Adipocyte (in vitro differentiated cells): ENCODE data around the gene LIM2.
"Not testable (repeated sequence)": the region's sequence is repeated elsewhere in the genome, so short reads cannot be mapped to it uniquely, and the experiment has no call there.

Experiments
- DNase-seq: peaks from one replicate; pipeline ENCODE4 v3.0.0-alpha.2; 2015; ENCODE audit warnings: low read depth
- H3K27me3 ChIP-seq: replicated peaks from 2 replicates; pipeline ENCODE4 v1.7.0; 2013; ENCODE audit warnings: mild to moderate bottlenecking, low read length, moderate library complexity; ENCODE audit not compliant: control insufficient read depth, insufficient read depth
- H3K36me3 ChIP-seq: 2 replicates; pipeline ENCODE4 v1.7.0; 2013; ENCODE audit warnings: low read length, mild to moderate bottlenecking, moderate library complexity; ENCODE audit not compliant: control insufficient read depth, insufficient read depth, severe bottlenecking
- H3K4me1 ChIP-seq: 2 replicates; pipeline ENCODE4 v1.7.0; 2013; ENCODE audit warnings: mild to moderate bottlenecking, low read length, moderate library complexity; ENCODE audit not compliant: control insufficient read depth, insufficient read depth
- H3K4me3 ChIP-seq: 2 replicates; pipeline ENCODE4 v1.7.0; 2013; ENCODE audit warnings: mild to moderate bottlenecking, low read length, moderate library complexity
- H3K9ac ChIP-seq: 2 replicates; pipeline ENCODE4 v1.7.0; 2013; ENCODE audit warnings: mild to moderate bottlenecking, low read length, moderate library complexity
- H3K9me3 ChIP-seq: 2 replicates; pipeline ENCODE4 v1.7.0; 2013; ENCODE audit warnings: mild to moderate bottlenecking, low read length, moderate library complexity; ENCODE audit not compliant: control insufficient read depth

LIM2 gene

GRCh38 chr19:51387924-51388389, at the start of gene LIM2:
TSS of gene LIM2 (minus strand) at chr19:51387974. CDS start at chr19:51387443, 531 bp downstream.
- DNase-seq = no peak
- Histone ChIP-seq H3K9me3 (no peaks in the 10 kb centered on the region), H3K4me3 (no peak within 1 kb of the TSS), H3K36me3 (no peaks in the 10 kb centered on the region), H3K9ac (no peak within 1 kb of the TSS), H3K4me1 (no peaks in the 10 kb centered on the region), H3K27me3 (peaks cover 7% of the 10 kb centered on the region)

GRCh38 chr19:51434456-51434855, 46.7 kb upstream of the LIM2 start:
- H3K27me3 ChIP-seq = peaks cover 11% of the 10 kb centered on the region

GRCh38 chr19:51433043-51433442, 45.3 kb upstream of the LIM2 start:
- no peak overlapping the region for H3K4me3 ChIP-seq
- no peaks in the 10 kb centered on the region for H3K9me3 ChIP-seq
- no peaks in the 10 kb centered on the region for H3K36me3 ChIP-seq
- H3K4me1 ChIP-seq = no peaks in the 10 kb centered on the region
- peaks cover 16% of the 10 kb centered on the region for H3K27me3 ChIP-seq
- H3K9ac ChIP-seq = no peak overlapping the region
- DNase-seq = no peak

More at GRCh38 chr19:51434456-51434855, 46.7 kb upstream of the LIM2 start:
- Histone ChIP-seq H3K4me1 (no peaks in the 10 kb centered on the region), H3K4me3 (no peak overlapping the region), H3K9ac (no peak overlapping the region), H3K36me3 (no peaks in the 10 kb centered on the region), H3K9me3 (no peaks in the 10 kb centered on the region)
- DNase-seq = no peak

GRCh38 chr19:51431124-51431523, 43.4 kb upstream of the LIM2 start:
- H3K9me3 ChIP-seq = no peaks in the 10 kb centered on the region
- H3K27me3 ChIP-seq = peaks cover 6% of the 10 kb centered on the region
- DNase-seq = peak; percentile 1
- H3K9ac ChIP-seq = no peak overlapping the region
- H3K36me3 ChIP-seq = no peaks in the 10 kb centered on the region
- H3K4me3 ChIP-seq = no peak overlapping the region
- no peaks in the 10 kb centered on the region for H3K4me1 ChIP-seq

- Histone ChIP-seq H3K9me3 (no peaks in the 10 kb centered on the region), H3K36me3 (no peaks in the 10 kb centered on the region), H3K4me1 (no peaks in the 10 kb centered on the region), H3K9ac (no peak overlapping the region), H3K27me3 (peaks cover 10% of the 10 kb centered on the region), H3K4me3 (no peak overlapping the region)
- DNase-seq = no peak
These were observed 42.4 kb upstream of the LIM2 start for GRCh38 chr19:51430221-51430620.

GRCh38 chr19:51427201-51427600, 39.4 kb upstream of the LIM2 start:
- DNase-seq = no peak
- no peak overlapping the region for H3K9ac ChIP-seq
- H3K4me3 ChIP-seq = no peak overlapping the region
- H3K27me3 ChIP-seq = peaks cover 10% of the 10 kb centered on the region
- no peaks in the 10 kb centered on the region for H3K36me3 ChIP-seq
- no peaks in the 10 kb centered on the region for H3K9me3 ChIP-seq
- no peaks in the 10 kb centered on the region for H3K4me1 ChIP-seq

- H3K27me3 ChIP-seq = peaks cover 17% of the 10 kb centered on the region
- H3K4me3 ChIP-seq = no peak overlapping the region
- H3K4me1 ChIP-seq = no peaks in the 10 kb centered on the region
- no peaks in the 10 kb centered on the region for H3K9me3 ChIP-seq
- DNase-seq = peak; percentile 75
- no peak overlapping the region for H3K9ac ChIP-seq
- H3K36me3 ChIP-seq = no peaks in the 10 kb centered on the region
These were observed 34.3 kb upstream of the LIM2 start for GRCh38 chr19:51422053-51422448.

GRCh38 chr19:51421229-51422052, 33.7 kb upstream of the LIM2 start:
- DNase-seq = no peak
- H3K4me3 ChIP-seq = no peak overlapping the region

GRCh38 chr19:51420511-51420910, 32.7 kb upstream of the LIM2 start:
- DNase-seq, H3K36me3 ChIP-seq, H3K4me3 ChIP-seq, H3K4me1 ChIP-seq, H3K9ac ChIP-seq, H3K9me3 ChIP-seq: not testable (repeated sequence)
- H3K27me3 ChIP-seq = peaks cover 13% of the 10 kb centered on the region

More at GRCh38 chr19:51421229-51422052, 33.7 kb upstream of the LIM2 start:
- H3K9ac ChIP-seq = no peak overlapping the region
- H3K9me3 ChIP-seq = no peaks in the 10 kb centered on the region
- H3K27me3 ChIP-seq = peaks cover 17% of the 10 kb centered on the region
- H3K36me3 ChIP-seq = no peaks in the 10 kb centered on the region
- H3K4me1 ChIP-seq = no peaks in the 10 kb centered on the region

- Histone ChIP-seq H3K4me1 (no peaks in the 10 kb centered on the region), H3K4me3 (no peak overlapping the region)
- DNase-seq = no peak
These were observed 30.9 kb upstream of the LIM2 start for GRCh38 chr19:51418707-51419106.

GRCh38 chr19:51417810-51418157, 30.0 kb upstream of the LIM2 start:
- no peaks in the 10 kb centered on the region for H3K9me3 ChIP-seq
- no peaks in the 10 kb centered on the region for H3K4me1 ChIP-seq
- DNase-seq = no peak
- peaks cover 33% of the 10 kb centered on the region for H3K27me3 ChIP-seq
- H3K9ac ChIP-seq = no peak overlapping the region
- H3K36me3 ChIP-seq = no peaks in the 10 kb centered on the region
- no peak overlapping the region for H3K4me3 ChIP-seq

More at GRCh38 chr19:51418707-51419106, 30.9 kb upstream of the LIM2 start:
- no peaks in the 10 kb centered on the region for H3K36me3 ChIP-seq
- no peaks in the 10 kb centered on the region for H3K9me3 ChIP-seq
- H3K9ac ChIP-seq = no peak overlapping the region
- H3K27me3 ChIP-seq = peaks cover 24% of the 10 kb centered on the region
